GM12878 (cell line): Measurements from ENCODE around the gene MCTP2. TPM values are rescaled to one million over a fixed set of nuclear protein-coding genes. Genes with fewer than 3 reads are reported as not detected.
A peak's percentile ranks its signal among the peaks of the same experiment; 100 is the strongest.

ENCODE experiments used
- BRCA1 ChIP-seq: IDR thresholded peaks from 2 replicates; pipeline ENCODE4 v1.6.1; 2011; ENCODE audit warnings: low read depth, low read length, improper control_type of control experiment
- CBX5 ChIP-seq: sonication (generic); IDR thresholded peaks from 2 replicates; pipeline ENCODE4 v1.6.1; 2016; ENCODE audit warnings: low read depth, moderate library complexity, mild to moderate bottlenecking, inconsistent platforms
- CHD1 ChIP-seq: IDR thresholded peaks from 2 replicates; pipeline ENCODE4 v1.6.1; 2012; ENCODE audit warnings: low read depth, low read length, improper control_type of control experiment
- CREM ChIP-seq: IDR thresholded peaks from 2 replicates; pipeline ENCODE4 v1.6.1; 2014; ENCODE audit warnings: antibody characterized with exemption, low read depth
- EZH2 ChIP-seq: IDR thresholded peaks from 2 replicates; pipeline ENCODE4 v1.6.1; 2012; ENCODE audit warnings: low read depth, mild to moderate bottlenecking, control low read depth, inconsistent platforms, low read length, borderline replicate concordance; ENCODE audit not compliant: control insufficient read depth
- FOXM1 ChIP-seq: IDR thresholded peaks from 2 replicates; pipeline ENCODE4 v1.6.1; 2012; ENCODE audit warnings: low read depth, mild to moderate bottlenecking, inconsistent platforms, low read length, moderate library complexity
- HDAC2 ChIP-seq: fragments of 200-600 bp; sonication (generic); IDR thresholded peaks from 2 replicates; pipeline ENCODE4 v1.6.1; 2017
- MYC ChIP-seq: IDR thresholded peaks from 2 replicates; pipeline ENCODE4 v1.6.1; 2011; ENCODE audit warnings: mild to moderate bottlenecking, low read length, moderate library complexity, inconsistent platforms; ENCODE audit not compliant: insufficient read depth, insufficient replicate concordance, insufficient read length, severe bottlenecking
- NRF1 ChIP-seq: conservative IDR thresholded peaks from 2 replicates; pipeline ENCODE4 v1.6.1; 2011; ENCODE audit warnings: mild to moderate bottlenecking, low read depth, low read length, improper control_type of control experiment
- PBX3 ChIP-seq: IDR thresholded peaks from 2 replicates; pipeline ENCODE4 v1.6.1; 2011; ENCODE audit warnings: mild to moderate bottlenecking, low read depth, low read length, moderate library complexity; ENCODE audit not compliant: insufficient replicate concordance
- POLR2AphosphoS2 ChIP-seq: IDR thresholded peaks from 2 replicates; pipeline ENCODE4 v1.6.1; 2011; ENCODE audit warnings: low read depth, mild to moderate bottlenecking, low read length, improper control_type of control experiment, moderate library complexity
- RAD21 ChIP-seq: IDR thresholded peaks from 2 replicates; pipeline ENCODE4 v1.6.1; 2011; ENCODE audit warnings: mild to moderate bottlenecking, low read depth, low read length, moderate library complexity; ENCODE audit not compliant: insufficient read depth
- RAD51 ChIP-seq: fragments of 450-650 bp; IDR thresholded peaks from 2 replicates; pipeline ENCODE4 v1.6.1; 2016; ENCODE audit warnings: moderate library complexity, mild to moderate bottlenecking, inconsistent platforms
- REST ChIP-seq: IDR thresholded peaks from 2 replicates; pipeline ENCODE4 v1.6.1; 2012; ENCODE audit warnings: mild to moderate bottlenecking, low read depth, low read length
- SMAD1 ChIP-seq: fragments of 450-650 bp; IDR thresholded peaks from 2 replicates; pipeline ENCODE4 v1.6.1; 2018; ENCODE audit warnings: mild to moderate bottlenecking, low read depth; ENCODE audit not compliant: partially characterized antibody
- SREBF2 ChIP-seq: IDR thresholded peaks from 2 replicates; pipeline ENCODE4 v1.6.1; 2012; ENCODE audit warnings: mild to moderate bottlenecking, low read length
- TCF7 ChIP-seq: IDR thresholded peaks from 2 replicates; pipeline ENCODE4 v1.6.1; 2014; ENCODE audit warnings: antibody characterized with exemption, borderline replicate concordance
- USF1 ChIP-seq: IDR thresholded peaks from 2 replicates; pipeline ENCODE4 v1.6.1; 2011; ENCODE audit warnings: borderline replicate concordance, low read depth, mild to moderate bottlenecking, moderate library complexity, mixed read lengths, low read length; ENCODE audit not compliant: insufficient read depth; ENCODE audit errors: extremely low read length
- YBX1 ChIP-seq: fragments of 450-650 bp; IDR thresholded peaks from 2 replicates; pipeline ENCODE4 v1.6.1; 2016; ENCODE audit warnings: antibody characterized with exemption
- ZNF207 ChIP-seq: fragments of 450-650 bp; IDR thresholded peaks from 2 replicates; pipeline ENCODE4 v1.6.1; 2014; ENCODE audit warnings: antibody characterized with exemption, mild to moderate bottlenecking, borderline replicate concordance
- polyA plus RNA-seq, 11 experiments: library from polyadenylated mRNA; depleted of rRNA in 4 of 11; unstranded in 6 of 11; stranded (reverse) in 5 of 11; fragments of >200 nt; fragmentation: Nextera tagmentation in 4 of 11; fragmentation: Illumina TruSeq in 1 of 11; extraction: Ambion mirVana in 4 of 11; extraction: Trizol in 1 of 11; gene quantifications; 1 replicate in 1 of 11; 2 replicates in 10 of 11; pipeline versions ENCODE4 v1.2.1 to v1.2.3, GENCODE V29; 2011 to 2016; ENCODE audit warnings: inconsistent platforms in 2 of 11, missing spikeins in 2 of 11, low read depth in 1 of 11
- total RNA-seq, 4 experiments: library from RNA; depleted of rRNA in 3 of 4; stranded (reverse); fragments of >200 nt in 3 of 4; fragmentation: Illumina TruSeq in 1 of 4; extraction: Trizol in 1 of 4; gene quantifications; 2 replicates each; pipeline versions ENCODE4 v1.2.1 to v1.2.3, GENCODE V29; 2013 to 2021
- TF ChIP-seq, protein P1 (sequence below): fragments of 450-650 bp; IDR thresholded peaks from 2 replicates; pipeline ENCODE4 v1.6.1; 2018; ENCODE audit warnings: borderline replicate concordance, mild to moderate bottlenecking; ENCODE audit not compliant: partially characterized antibody
- TF ChIP-seq, protein P2 (sequence below): IDR thresholded peaks from 2 replicates; pipeline ENCODE4 v1.6.1; 2012; ENCODE audit warnings: low read depth, low read length, improper control_type of control experiment

Gene MCTP2
- total and polyA plus RNA-seq, 10 of the 15 experiments (the other 5 are each of a cell fraction or from before 2014, with no cell fraction given), result 0.24 to 48.5 (median 0.88) TPM

GRCh38 chr15:94324117-94324826 lies 92.9 kb downstream of the MCTP2 start (continued):
- TF ChIP-seq, protein P1, sequence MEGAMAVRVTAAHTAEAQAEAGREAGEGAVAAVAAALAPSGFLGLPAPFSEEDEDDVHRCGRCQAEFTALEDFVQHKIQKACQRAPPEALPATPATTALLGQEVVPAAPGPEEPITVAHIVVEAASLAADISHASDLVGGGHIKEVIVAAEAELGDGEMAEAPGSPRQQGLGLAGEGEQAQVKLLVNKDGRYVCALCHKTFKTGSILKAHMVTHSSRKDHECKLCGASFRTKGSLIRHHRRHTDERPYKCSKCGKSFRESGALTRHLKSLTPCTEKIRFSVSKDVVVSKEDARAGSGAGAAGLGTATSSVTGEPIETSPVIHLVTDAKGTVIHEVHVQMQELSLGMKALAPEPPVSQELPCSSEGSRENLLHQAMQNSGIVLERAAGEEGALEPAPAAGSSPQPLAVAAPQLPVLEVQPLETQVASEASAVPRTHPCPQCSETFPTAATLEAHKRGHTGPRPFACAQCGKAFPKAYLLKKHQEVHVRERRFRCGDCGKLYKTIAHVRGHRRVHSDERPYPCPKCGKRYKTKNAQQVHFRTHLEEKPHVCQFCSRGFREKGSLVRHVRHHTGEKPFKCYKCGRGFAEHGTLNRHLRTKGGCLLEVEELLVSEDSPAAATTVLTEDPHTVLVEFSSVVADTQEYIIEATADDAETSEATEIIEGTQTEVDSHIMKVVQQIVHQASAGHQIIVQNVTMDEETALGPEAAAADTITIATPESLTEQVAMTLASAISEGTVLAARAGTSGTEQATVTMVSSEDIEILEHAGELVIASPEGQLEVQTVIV, result no peak
- TF ChIP-seq USF1, result no peak
- TF ChIP-seq SMAD1, result no peak
- TF ChIP-seq EZH2, result no peak
- no peak for TF ChIP-seq TCF7
- TF ChIP-seq FOXM1, result 0 out of 2 replicates have a peak, but pooled peaks have one; percentile 34
- TF ChIP-seq ZNF207, result 0 out of 2 replicates have a peak, but pooled peaks have one; percentile 46
- TF ChIP-seq HDAC2, result no peak
- TF ChIP-seq CHD1, result no peak
- no peak for TF ChIP-seq MYC
- no peak for TF ChIP-seq YBX1
- no peak for TF ChIP-seq CBX5
- TF ChIP-seq PBX3, result no peak
- TF ChIP-seq NRF1, result no peak
- TF ChIP-seq POLR2AphosphoS2, result no peak
- no peak for TF ChIP-seq BRCA1
- TF ChIP-seq REST, result no peak
- no peak for TF ChIP-seq SREBF2
- TF ChIP-seq RAD51, result no peak
- peak; percentile 99 for TF ChIP-seq RAD21
- no peak for TF ChIP-seq CREM
- TF ChIP-seq, protein P2, sequence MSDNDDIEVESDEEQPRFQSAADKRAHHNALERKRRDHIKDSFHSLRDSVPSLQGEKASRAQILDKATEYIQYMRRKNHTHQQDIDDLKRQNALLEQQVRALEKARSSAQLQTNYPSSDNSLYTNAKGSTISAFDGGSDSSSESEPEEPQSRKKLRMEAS, result no peak
